ENCODE measurements around the gene RMND5B.

DNA sequence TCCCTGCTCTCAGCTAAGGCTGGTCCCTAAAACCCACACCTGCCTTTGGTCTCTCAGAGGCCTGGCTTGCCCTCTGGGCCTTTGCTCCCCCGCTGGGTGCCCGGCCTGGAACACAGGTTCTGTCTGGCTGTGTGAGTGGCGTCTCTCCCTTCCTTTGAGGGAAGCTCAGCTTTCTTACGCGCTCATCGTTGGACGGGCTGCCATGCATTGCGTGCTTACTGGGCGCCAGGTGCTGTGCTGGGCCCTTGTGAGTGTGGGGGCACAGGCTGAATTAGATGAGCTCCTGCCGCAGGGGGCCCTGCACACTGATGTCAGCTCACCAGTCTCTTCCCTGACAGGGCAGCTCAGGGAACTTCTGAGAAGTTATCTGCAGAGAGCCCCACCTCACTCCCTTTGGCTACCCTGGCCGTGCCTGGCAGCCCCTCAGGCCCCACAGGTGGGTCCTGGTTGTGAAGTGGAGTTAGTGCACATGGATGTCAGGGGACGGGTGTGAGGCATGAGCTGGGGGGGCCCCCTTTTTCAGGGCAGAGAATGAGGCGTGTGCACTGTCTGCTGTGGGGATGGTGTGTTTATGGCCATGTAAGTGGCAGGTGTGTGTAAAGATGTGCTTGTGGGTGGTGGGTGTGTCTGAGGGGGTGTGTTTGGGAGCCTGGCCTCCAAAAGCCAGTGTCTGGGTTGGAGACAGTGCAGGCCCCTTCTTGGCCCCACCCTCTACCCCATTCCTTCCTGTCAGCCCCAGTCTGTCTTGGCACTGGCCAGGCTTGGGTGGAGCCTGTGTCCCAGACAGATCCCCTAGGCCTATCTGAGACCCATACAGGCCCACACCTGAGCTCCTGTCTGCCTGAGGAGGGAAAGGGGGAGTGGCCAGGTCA lies 7.5 kb upstream of the RMND5B start:
- no peak for TF ChIP-seq CTCF (IDR thresholded peaks at IDR 0.05; ENCODE audit: poor library complexity)
- TF ChIP-seq EZH2 (IDR thresholded peaks at IDR 0.05; ENCODE audit: borderline replicate concordance) = no peak

All from hepatocyte (in vitro differentiated cells).